PC-3 (cell line): ENCODE data around the gene ZSWIM7. TPM values are rescaled to one million over a fixed set of nuclear protein-coding genes. Genes with fewer than 3 reads are reported as not detected.

Experiments
- ATAC-seq: fragments of 200-7000 bp; cut with Tn5 transposase; 2 replicates; pipeline ENCODE4 v1.9.1; 2020; ENCODE audit warnings: mild to moderate bottlenecking, moderate library complexity
- BruUV-seq: library from RNA; stranded (reverse); fragments of 400-500 nt; replicated peaks from 2 replicates; lab custom pipeline; 2021; lab: Mats Ljungman, UMichigan
- CTCF ChIA-PET: fragments of 300-600 bp; sonication (Branson Sonifier 250); formaldehyde crosslinking; loops from one replicate; lab custom pipeline; 2022; ENCODE audit warnings: antibody characterized with exemption; lab: Charles Lee
- POLR2A ChIA-PET: fragments of 300-600 bp; sonication (Branson Sonifier 250); formaldehyde crosslinking; loops from one replicate; lab custom pipeline; 2022; ENCODE audit warnings: antibody characterized with exemption; ENCODE audit not compliant: unreplicated experiment; lab: Charles Lee
- DNase-seq: peaks from one replicate; pipeline ENCODE4 v3.0.0-alpha.2; 2015
- H2AFZ ChIP-seq: fragments of 300-600 bp; sonication (generic); 2 replicates; pipeline ENCODE4 v1.6.0; 2016; ENCODE audit warnings: antibody characterized with exemption, low read length
- H3F3A ChIP-seq: fragments of 300-600 bp; sonication (generic); one replicate; pipeline ENCODE4 v1.6.0; 2017; ENCODE audit warnings: antibody characterized with exemption, low read length, control low read depth, mild to moderate bottlenecking; ENCODE audit not compliant: unreplicated experiment
- H3K27ac ChIP-seq: fragments of 300-600 bp; sonication (generic); 2 replicates; pipeline ENCODE4 v1.5.1; 2016; ENCODE audit warnings: mild to moderate bottlenecking, low read length
- H3K27me3 ChIP-seq: fragments of 300-600 bp; sonication (generic); 2 replicates; pipeline ENCODE4 v1.6.1; 2016; ENCODE audit warnings: low read length, mixed read lengths
- H3K36me3 ChIP-seq: fragments of 300-600 bp; sonication (generic); 2 replicates; pipeline ENCODE4 v1.6.1; 2016; ENCODE audit warnings: low read depth, mixed run types, low read length, mixed read lengths
- H3K4me1 ChIP-seq: fragments of 300-600 bp; sonication (generic); 2 replicates; pipeline ENCODE4 v1.5.1; 2016; ENCODE audit warnings: low read length; ENCODE audit not compliant: insufficient read depth
- H3K4me2 ChIP-seq: fragments of 300-600 bp; sonication (generic); 2 replicates; pipeline ENCODE4 v1.6.0; 2016; ENCODE audit warnings: low read length
- H3K4me3 ChIP-seq: fragments of 300-600 bp; sonication (generic); 2 replicates; pipeline ENCODE4 v1.5.1; 2016; ENCODE audit warnings: mild to moderate bottlenecking, low read length, mixed read lengths
- H3K79me2 ChIP-seq: fragments of 300-600 bp; sonication (generic); 2 replicates; pipeline ENCODE4 v1.6.1; 2017; ENCODE audit warnings: low read length, mixed read lengths
- H3K9ac ChIP-seq: fragments of 300-600 bp; sonication (generic); 2 replicates; pipeline ENCODE4 v1.6.0; 2016; ENCODE audit warnings: mild to moderate bottlenecking, low read length
- H3K9me2 ChIP-seq: fragments of 300-600 bp; sonication (generic); replicated peaks from 2 replicates; pipeline ENCODE4 v1.6.1; 2016; ENCODE audit warnings: mixed run types, low read length, mixed read lengths
- H3K9me3 ChIP-seq: fragments of 300-600 bp; sonication (generic); 2 replicates; pipeline ENCODE4 v1.6.1; 2016; ENCODE audit warnings: low read length, mixed read lengths
- H4K20me1 ChIP-seq: fragments of 300-600 bp; sonication (generic); 2 replicates; pipeline ENCODE4 v1.6.1; 2016; ENCODE audit warnings: low read length, mixed read lengths
- EZH2 ChIP-seq: fragments of 300-600 bp; sonication (generic); IDR thresholded peaks from one replicate; pipeline ENCODE4 v1.6.1; 2017; ENCODE audit warnings: antibody characterized with exemption, mild to moderate bottlenecking, low read length; ENCODE audit not compliant: unreplicated experiment
- EZH2phosphoT487 ChIP-seq: fragments of 300-600 bp; sonication (generic); IDR thresholded peaks from 2 replicates; pipeline ENCODE4 v1.6.1; 2018; ENCODE audit warnings: mild to moderate bottlenecking, antibody characterized with exemption, low read length, borderline replicate concordance
- intact Hi-C: fragments of 100-400 bp; cut with micrococcal nuclease; formaldehyde crosslinking; loops from 2 replicates; pipeline ENCODE4 v1.9.0; 2023
- total RNA-seq: library from RNA; depleted of rRNA; stranded (reverse); fragments of >200 nt; gene quantifications from 2 replicates; pipeline ENCODE4 v1.2.3, GENCODE V29; 2014
- TF ChIP-seq, protein P1 (sequence below): fragments of 300-600 bp; sonication (generic); conservative IDR thresholded peaks from 2 replicates; pipeline ENCODE4 v1.5.1; 2017; ENCODE audit warnings: antibody characterized with exemption, low read depth, mild to moderate bottlenecking, low read length

The ZSWIM7 gene
- total RNA-seq, 1 experiment from 2014 or later: 97.6 TPM

DNA sequence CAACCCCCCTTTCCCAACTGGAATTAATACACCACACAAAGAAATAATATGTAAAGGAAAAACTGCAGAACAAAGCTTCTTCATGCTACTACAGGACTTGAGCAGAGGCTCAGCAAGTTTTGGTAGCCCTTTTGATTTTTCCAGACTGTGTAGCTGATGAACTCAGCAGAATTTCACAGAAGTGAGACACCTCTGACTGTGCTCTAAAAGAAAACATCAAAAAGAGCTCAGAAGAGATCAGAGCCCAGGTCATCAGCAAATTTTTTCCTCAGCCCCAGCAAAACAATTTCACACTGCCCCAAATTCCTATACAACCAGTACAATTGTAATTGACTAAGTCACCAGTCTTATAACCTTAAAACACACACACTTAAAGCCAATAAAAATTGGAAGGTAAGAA, 38.1 kb upstream of the ZSWIM7 start:
- Histone ChIP-seq H3K9me3 (no peaks in the 10 kb centered on the region), H3K27ac (no peak overlapping the region), H3K4me2 (no peak overlapping the region), H3K79me2 (no peaks in the 10 kb centered on the region), H3K4me1 (no peaks in the 10 kb centered on the region), H4K20me1 (no peaks in the 10 kb centered on the region), H3K36me3 (peaks cover 59% of the 10 kb centered on the region), H3K9ac (no peak overlapping the region), H2AFZ (no peak overlapping the region), H3K4me3 (no peak overlapping the region), H3K27me3 (no peaks in the 10 kb centered on the region), H3F3A (no peaks in the 10 kb centered on the region), H3K9me2 (no peaks in the 10 kb centered on the region)
- DNase-seq: no peak
- ATAC-seq: no peak; the same call in 1 of the 2 replicates
- intact Hi-C loops: no loop called here
- POLR2A ChIA-PET: no interaction called here
- TF ChIP-seq EZH2phosphoT487: no peak
- TF ChIP-seq, protein P1, sequence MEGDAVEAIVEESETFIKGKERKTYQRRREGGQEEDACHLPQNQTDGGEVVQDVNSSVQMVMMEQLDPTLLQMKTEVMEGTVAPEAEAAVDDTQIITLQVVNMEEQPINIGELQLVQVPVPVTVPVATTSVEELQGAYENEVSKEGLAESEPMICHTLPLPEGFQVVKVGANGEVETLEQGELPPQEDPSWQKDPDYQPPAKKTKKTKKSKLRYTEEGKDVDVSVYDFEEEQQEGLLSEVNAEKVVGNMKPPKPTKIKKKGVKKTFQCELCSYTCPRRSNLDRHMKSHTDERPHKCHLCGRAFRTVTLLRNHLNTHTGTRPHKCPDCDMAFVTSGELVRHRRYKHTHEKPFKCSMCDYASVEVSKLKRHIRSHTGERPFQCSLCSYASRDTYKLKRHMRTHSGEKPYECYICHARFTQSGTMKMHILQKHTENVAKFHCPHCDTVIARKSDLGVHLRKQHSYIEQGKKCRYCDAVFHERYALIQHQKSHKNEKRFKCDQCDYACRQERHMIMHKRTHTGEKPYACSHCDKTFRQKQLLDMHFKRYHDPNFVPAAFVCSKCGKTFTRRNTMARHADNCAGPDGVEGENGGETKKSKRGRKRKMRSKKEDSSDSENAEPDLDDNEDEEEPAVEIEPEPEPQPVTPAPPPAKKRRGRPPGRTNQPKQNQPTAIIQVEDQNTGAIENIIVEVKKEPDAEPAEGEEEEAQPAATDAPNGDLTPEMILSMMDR: no peak
- TF ChIP-seq EZH2: no peak
- no TSS peak for BruUV-seq
- CTCF ChIA-PET: no interaction called here

GRCh38 chr17:16036261-16036660, 36.8 kb upstream of the ZSWIM7 start:
- no peak for DNase-seq
- POLR2A ChIA-PET: no interaction called here
- Histone ChIP-seq H3K27ac (no peak overlapping the region), H3K27me3 (no peaks in the 10 kb centered on the region), H3K4me2 (no peak overlapping the region), H3K9me3 (no peaks in the 10 kb centered on the region), H4K20me1 (no peaks in the 10 kb centered on the region), H3F3A (no peaks in the 10 kb centered on the region), H3K9me2 (no peaks in the 10 kb centered on the region), H3K79me2 (no peaks in the 10 kb centered on the region), H3K36me3 (peaks cover 69% of the 10 kb centered on the region), H3K9ac (no peak overlapping the region), H3K4me3 (no peak overlapping the region), H2AFZ (no peak overlapping the region), H3K4me1 (no peaks in the 10 kb centered on the region)
- ATAC-seq: no peak
- BruUV-seq: no TSS peak
- CTCF ChIA-PET: no interaction called here
- TF ChIP-seq EZH2phosphoT487: no peak
- no peak for TF ChIP-seq EZH2
- TF ChIP-seq, protein P1: no peak
- intact Hi-C loops: no loop called here

DNA sequence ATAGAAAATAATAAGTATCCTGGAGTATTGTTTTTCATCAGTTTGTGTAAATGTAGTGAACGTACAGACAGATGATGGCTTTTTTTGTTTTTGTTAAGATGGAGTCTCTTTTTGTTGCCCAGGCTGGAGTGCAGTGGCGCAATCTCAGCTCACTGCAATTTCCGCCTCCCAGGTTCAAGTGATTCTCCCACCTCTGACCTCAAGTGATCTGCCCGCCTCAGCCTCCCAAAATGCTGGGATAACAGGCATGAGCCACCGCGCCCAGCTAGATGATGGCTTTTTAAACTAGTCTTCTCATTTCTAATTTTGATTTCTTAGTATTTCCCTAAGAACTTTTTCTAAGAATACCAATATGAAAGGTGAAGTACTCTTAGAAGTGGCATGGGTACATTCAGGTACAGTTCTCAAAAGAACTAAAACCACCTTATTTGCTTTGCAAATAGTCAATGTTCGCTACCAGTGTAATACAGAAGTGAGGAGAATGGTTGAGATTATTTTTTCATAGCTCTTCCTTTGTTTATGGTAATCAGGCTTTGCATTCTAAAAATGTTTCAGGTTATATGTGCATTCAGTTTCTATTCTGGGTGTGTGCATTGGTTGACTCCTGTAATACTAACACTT, 34.3 kb upstream of the ZSWIM7 start:
- no peak overlapping the region for H3K9ac ChIP-seq
- BruUV-seq: no TSS peak
- DNase-seq: no peak
- H3K27me3 ChIP-seq: no peaks in the 10 kb centered on the region
- no peak overlapping the region for H3K4me2 ChIP-seq
- peaks cover 84% of the 10 kb centered on the region for H3K36me3 ChIP-seq
- H3K9me2 ChIP-seq: no peaks in the 10 kb centered on the region
- H4K20me1 ChIP-seq: peaks cover 8% of the 10 kb centered on the region; the same call in 1 of the 2 replicates
- no peak for TF ChIP-seq EZH2
- TF ChIP-seq, protein P1: no peak
- no peak for TF ChIP-seq EZH2phosphoT487
- peaks cover 4% of the 10 kb centered on the region for H3F3A ChIP-seq
- ChIA-PET POLR2A (no interaction called here), CTCF (no interaction called here)
- H3K4me1 ChIP-seq: peaks cover 6% of the 10 kb centered on the region
- ATAC-seq: no peak
- H2AFZ ChIP-seq: no peak overlapping the region
- peaks cover 7% of the 10 kb centered on the region; the same call in 1 of the 2 replicates for H3K79me2 ChIP-seq
- no peak overlapping the region for H3K4me3 ChIP-seq
- intact Hi-C loops: no loop called here
- H3K27ac ChIP-seq: no peak overlapping the region
- H3K9me3 ChIP-seq: no peaks in the 10 kb centered on the region
